Transverse colon (tissue), 4 donors: ENCODE results near the gene POTEH. TPM values are rescaled to one million over a fixed set of nuclear protein-coding genes. Genes with fewer than 3 reads are reported as not detected.

ENCODE experiments used
- small RNA-seq, 4 donors: library from RNA; depleted of rRNA; stranded (forward); fragments of <200 nt; gene quantifications; one replicate each; pipeline ENCODE3, GENCODE V24; 2016
- total RNA-seq, 4 donors: library from RNA; depleted of rRNA; stranded (reverse); fragments of >200 nt; gene quantifications; one replicate each; pipeline ENCODE4 v1.1.0, GENCODE V29; 2016

POTEH gene
- total RNA-seq, 4 donors from 2014 or later: not detected

Small RNA genes lying within 50 kb of the gene (small RNA-seq; reads per million reads assigned to genes)
- gene RNU6-816P: 0 reads per million in 4 donors

Other genes with a start within 250 kb of the POTEH start
- gene OR11H1, start 161.8 kb upstream of the POTEH start, total RNA-seq: not detected